SH-SY5Y (cell line): ENCODE data around the gene MYO10.

Source experiments
- GATA2 ChIP-seq: IDR thresholded peaks from 2 replicates; pipeline ENCODE4 v1.6.1; 2011; ENCODE audit warnings: mild to moderate bottlenecking, low read depth, low read length
- GATA3 ChIP-seq: IDR thresholded peaks from 2 replicates; pipeline ENCODE4 v1.6.1; 2011; ENCODE audit warnings: low read depth, mild to moderate bottlenecking, low read length, moderate library complexity

DNA sequence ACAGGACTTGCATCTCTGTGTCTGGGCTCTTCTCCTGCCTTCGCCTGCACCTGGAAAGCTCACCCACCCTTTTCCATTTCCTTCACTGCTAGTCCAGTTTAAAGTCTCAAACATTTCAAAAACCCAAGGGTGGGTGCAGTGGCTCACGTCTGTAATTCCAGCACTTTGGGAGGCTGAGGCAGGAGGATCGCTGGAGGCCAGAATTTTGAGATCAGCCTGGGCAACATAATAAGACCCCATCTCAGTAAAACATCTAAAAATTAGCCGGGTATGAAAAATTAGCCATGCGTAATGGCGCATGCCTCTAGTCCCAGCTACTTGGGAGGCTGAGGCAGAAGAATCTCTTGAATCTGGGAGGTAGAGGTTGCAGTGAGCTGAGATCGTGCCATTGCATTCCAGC, 179.4 kb downstream of the MYO10 start:
- no peak for TF ChIP-seq GATA2
- no peak for TF ChIP-seq GATA3
